A673 (cell line): ENCODE results near the gene ST8SIA1.

Experiments
- EZH2 ChIP-seq: fragments of 200-600 bp; sonication (generic); IDR thresholded peaks from 2 replicates; pipeline ENCODE4 v1.6.1; 2017; ENCODE audit warnings: borderline replicate concordance, low read depth, mild to moderate bottlenecking, mixed read lengths, antibody characterized with exemption, low read length; ENCODE audit not compliant: poor library complexity, severe bottlenecking
- TF ChIP-seq, protein P1 (sequence below): fragments of 300-800, 200-600 bp; sonication (generic); conservative IDR thresholded peaks from 2 replicates; pipeline ENCODE4 v1.5.1; 2017; ENCODE audit warnings: low read depth, mild to moderate bottlenecking, antibody characterized with exemption, low read length, moderate library complexity, mixed read lengths

DNA sequence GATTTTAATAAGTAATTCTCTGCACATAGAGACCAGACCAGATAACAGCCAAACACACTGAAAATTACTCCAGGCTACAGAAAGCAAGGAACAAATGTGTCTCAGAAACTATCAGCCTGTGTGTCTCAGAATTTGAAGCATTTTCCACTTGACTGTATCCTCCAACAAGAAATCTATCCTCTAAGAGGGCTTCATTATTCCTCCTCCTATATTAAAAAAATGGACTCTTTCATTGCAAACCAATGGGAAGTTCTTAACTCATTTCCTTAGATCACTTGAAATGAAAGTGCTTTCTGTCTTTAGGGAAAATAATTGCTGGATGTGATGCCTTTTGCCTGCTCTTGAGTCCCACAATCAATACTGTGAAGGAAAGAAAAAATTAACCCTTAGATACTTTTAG is 2.3 kb downstream of the ST8SIA1 start:
- TF ChIP-seq, protein P1, sequence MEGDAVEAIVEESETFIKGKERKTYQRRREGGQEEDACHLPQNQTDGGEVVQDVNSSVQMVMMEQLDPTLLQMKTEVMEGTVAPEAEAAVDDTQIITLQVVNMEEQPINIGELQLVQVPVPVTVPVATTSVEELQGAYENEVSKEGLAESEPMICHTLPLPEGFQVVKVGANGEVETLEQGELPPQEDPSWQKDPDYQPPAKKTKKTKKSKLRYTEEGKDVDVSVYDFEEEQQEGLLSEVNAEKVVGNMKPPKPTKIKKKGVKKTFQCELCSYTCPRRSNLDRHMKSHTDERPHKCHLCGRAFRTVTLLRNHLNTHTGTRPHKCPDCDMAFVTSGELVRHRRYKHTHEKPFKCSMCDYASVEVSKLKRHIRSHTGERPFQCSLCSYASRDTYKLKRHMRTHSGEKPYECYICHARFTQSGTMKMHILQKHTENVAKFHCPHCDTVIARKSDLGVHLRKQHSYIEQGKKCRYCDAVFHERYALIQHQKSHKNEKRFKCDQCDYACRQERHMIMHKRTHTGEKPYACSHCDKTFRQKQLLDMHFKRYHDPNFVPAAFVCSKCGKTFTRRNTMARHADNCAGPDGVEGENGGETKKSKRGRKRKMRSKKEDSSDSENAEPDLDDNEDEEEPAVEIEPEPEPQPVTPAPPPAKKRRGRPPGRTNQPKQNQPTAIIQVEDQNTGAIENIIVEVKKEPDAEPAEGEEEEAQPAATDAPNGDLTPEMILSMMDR = no peak
- TF ChIP-seq EZH2 = no peak
